GM12875 (cell line): ENCODE data around the gene DIP2C.

Source experiments
- H3K4me3 ChIP-seq: one replicate; pipeline ENCODE4 v1.5.1; 2011; ENCODE audit warnings: low read depth, low read length, control low read depth
- CTCF ChIP-seq: IDR thresholded peaks from 2 replicates; pipeline ENCODE4 v1.5.1; 2011; ENCODE audit warnings: low read depth, mild to moderate bottlenecking, control low read depth, inconsistent platforms, low read length, moderate library complexity, borderline replicate concordance; ENCODE audit not compliant: insufficient read depth

The DIP2C gene

DNA sequence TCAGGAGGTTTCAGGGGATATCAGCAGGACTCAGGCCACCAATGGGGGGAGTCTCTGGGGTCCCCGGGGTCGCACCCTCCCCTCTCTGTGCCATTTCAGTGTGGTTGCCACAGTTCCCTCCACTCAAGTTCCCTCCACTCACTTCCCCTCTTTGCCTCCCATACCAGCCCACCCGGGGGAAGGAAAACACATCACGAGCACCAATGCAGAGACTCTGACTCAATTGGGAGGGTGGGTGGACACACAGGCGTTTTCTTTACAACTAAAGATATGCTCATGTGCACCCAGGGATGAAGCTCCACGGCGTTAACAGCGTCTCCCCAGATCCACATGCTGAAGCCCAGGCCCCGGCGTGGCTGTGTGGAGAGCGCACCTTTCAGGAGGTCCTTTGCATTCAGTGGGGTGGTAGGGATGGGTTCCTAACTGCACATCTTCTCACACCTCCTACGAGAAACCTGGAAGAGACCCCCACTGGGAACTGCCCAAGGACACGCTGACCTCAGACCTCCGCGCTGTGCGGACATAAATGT is 300.1 kb downstream of the DIP2C start:
- H3K4me3 ChIP-seq = no peak overlapping the region
- no peak for TF ChIP-seq CTCF

- no peak for TF ChIP-seq CTCF
- H3K4me3 ChIP-seq = no peak overlapping the region
Measured at GRCh38 chr10:388661-389045, 300.8 kb downstream of the DIP2C start.

DNA sequence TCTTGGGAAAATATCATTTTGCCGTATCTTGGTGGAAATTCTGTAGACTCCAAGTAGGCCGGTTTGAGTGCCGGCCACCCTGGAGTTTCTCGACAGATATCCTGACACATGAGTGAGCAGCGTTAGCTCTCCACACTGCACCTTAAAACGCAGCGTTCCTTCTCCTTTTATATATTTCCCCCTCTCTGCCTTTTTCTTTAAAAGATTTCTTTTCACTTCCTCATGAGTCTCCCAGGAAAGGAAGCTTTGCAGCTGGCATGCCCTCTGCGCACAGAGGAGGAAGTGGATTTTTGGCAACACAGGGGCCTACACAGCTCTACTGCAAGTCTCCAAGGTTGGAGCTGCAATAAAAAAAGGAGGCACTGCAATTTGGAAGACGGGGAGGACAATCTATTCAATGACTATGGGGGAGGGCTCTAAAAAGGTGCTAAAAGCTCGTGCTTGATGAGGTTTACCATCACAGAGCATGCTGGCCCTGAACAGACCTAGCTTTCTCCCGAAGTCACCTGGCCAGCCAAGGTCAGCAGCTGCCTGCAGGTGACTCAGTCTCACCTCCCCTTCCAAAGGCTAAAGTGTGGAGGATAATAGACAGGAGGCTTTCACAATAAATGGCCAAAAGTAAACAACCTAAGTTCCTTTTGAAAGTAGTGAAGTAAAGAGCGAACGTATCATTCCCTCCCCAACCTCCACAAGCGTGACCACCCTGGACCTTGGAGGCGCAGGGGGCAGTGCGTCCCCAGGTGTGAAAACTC is 301.4 kb downstream of the DIP2C start:
- no peak for TF ChIP-seq CTCF
- H3K4me3 ChIP-seq = no peak overlapping the region

DNA sequence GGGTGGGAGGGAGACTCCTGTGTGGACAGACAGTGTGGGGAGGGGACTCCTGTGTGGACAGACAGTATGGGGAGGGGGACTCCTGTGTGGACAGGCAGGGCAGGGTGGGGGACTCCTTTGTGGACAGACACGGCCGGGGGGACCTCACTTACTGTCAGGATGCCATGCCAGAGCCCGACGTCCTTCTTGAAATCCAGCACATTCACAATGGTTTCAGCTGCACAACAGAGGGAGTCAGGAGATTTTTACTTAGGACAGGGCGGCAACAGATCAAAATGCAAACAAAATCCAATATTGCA is 301.9 kb downstream of the DIP2C start:
- no peak for TF ChIP-seq CTCF

GRCh38 chr10:386771-387592 is 302.5 kb downstream of the DIP2C start:
- TF ChIP-seq CTCF = no peak
- no peak overlapping the region for H3K4me3 ChIP-seq

More for the DNA sequence above, 301.9 kb downstream of the DIP2C start:
- no peak overlapping the region for H3K4me3 ChIP-seq

- TF ChIP-seq CTCF = no peak
- no peak overlapping the region for H3K4me3 ChIP-seq
Measured at GRCh38 chr10:385571-386300, 303.7 kb downstream of the DIP2C start.
